H1 (cell line): ENCODE results near the gene CMSS1. TPM values are rescaled to one million over a fixed set of nuclear protein-coding genes. Genes with fewer than 3 reads are reported as not detected.

Experiments
- JUN ChIP-seq: IDR thresholded peaks from 2 replicates; pipeline ENCODE4 v1.6.1; 2011; ENCODE audit warnings: low read depth, mild to moderate bottlenecking, improper control_type of control experiment, low read length
- KDM1A ChIP-seq: fragments of 200-600, 300-600 bp; sonication (generic); IDR thresholded peaks from 2 replicates; pipeline ENCODE4 v1.7.1; 2016; ENCODE audit warnings: mild to moderate bottlenecking, low read length, borderline replicate concordance
- RBBP5 ChIP-seq: IDR thresholded peaks from 2 replicates; pipeline ENCODE4 v1.7.1; 2012; ENCODE audit warnings: low read depth, mild to moderate bottlenecking, inconsistent platforms, low read length, moderate library complexity, borderline replicate concordance
- polyA plus RNA-seq, 7 experiments: library from polyadenylated mRNA; depleted of rRNA in 3 of 7; stranded (reverse) in 5 of 7; unstranded in 2 of 7; fragments of >200 nt in 5 of 7; fragments of 200-250 nt in 2 of 7; gene quantifications; 1 replicate in 5 of 7; 2 replicates in 1 of 7; 4 replicates in 1 of 7; pipeline versions ENCODE4 v1.2.1 to v1.2.3, GENCODE V29; 2011 to 2013; ENCODE audit warnings: missing spikeins in 2 of 7, mixed read lengths in 2 of 7
- total RNA-seq: library from RNA; stranded (reverse); fragmentation: NEBNext Ultra II Directional; extraction: Animal tissue kit (Norgen Biotek cat#: 25700); gene quantifications from 2 replicates; pipeline ENCODE4 v1.2.1, GENCODE V29; 2021
- TF ChIP-seq, protein P1 (sequence below): IDR thresholded peaks from 2 replicates; pipeline ENCODE4 v1.6.1; 2012; ENCODE audit warnings: low read length, inconsistent platforms
- TF ChIP-seq, protein P2 (sequence below): fragments of 300-600 bp; sonication (generic); IDR thresholded peaks from 2 replicates; pipeline ENCODE4 v1.7.1; 2012; ENCODE audit warnings: low read length, moderate library complexity, mild to moderate bottlenecking, inconsistent platforms; ENCODE audit not compliant: insufficient replicate concordance

CMSS1 gene
- total and polyA plus RNA-seq, 2 of the 8 experiments (the other 6 are each of a cell fraction or from before 2014, with no cell fraction given): 15.2 to 75.1 TPM

DNA sequence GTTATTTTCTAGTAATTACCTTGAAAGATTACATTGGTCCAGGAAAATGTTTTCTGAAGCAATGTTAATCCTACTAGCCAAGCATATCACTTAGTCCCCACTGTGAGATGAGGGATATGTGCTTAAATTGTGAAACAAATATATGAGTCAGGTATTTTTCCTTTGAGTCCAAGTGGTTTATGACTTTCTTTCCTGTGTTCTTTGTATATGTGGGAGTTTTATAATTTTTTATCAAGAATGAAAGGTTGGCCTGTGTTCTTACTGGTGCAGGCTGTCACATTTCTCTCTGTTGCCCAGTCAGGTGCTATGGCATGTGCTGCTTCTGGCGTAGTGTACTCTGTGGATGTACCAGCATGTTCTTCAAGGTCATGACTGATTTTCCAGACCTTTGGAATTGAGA is 147.4 kb downstream of the CMSS1 start (continued):
- TF ChIP-seq, protein P1, sequence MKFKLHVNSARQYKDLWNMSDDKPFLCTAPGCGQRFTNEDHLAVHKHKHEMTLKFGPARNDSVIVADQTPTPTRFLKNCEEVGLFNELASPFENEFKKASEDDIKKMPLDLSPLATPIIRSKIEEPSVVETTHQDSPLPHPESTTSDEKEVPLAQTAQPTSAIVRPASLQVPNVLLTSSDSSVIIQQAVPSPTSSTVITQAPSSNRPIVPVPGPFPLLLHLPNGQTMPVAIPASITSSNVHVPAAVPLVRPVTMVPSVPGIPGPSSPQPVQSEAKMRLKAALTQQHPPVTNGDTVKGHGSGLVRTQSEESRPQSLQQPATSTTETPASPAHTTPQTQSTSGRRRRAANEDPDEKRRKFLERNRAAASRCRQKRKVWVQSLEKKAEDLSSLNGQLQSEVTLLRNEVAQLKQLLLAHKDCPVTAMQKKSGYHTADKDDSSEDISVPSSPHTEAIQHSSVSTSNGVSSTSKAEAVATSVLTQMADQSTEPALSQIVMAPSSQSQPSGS: no peak
- TF ChIP-seq RBBP5 (no peak), JUN (no peak), KDM1A (no peak)
- TF ChIP-seq, protein P2, sequence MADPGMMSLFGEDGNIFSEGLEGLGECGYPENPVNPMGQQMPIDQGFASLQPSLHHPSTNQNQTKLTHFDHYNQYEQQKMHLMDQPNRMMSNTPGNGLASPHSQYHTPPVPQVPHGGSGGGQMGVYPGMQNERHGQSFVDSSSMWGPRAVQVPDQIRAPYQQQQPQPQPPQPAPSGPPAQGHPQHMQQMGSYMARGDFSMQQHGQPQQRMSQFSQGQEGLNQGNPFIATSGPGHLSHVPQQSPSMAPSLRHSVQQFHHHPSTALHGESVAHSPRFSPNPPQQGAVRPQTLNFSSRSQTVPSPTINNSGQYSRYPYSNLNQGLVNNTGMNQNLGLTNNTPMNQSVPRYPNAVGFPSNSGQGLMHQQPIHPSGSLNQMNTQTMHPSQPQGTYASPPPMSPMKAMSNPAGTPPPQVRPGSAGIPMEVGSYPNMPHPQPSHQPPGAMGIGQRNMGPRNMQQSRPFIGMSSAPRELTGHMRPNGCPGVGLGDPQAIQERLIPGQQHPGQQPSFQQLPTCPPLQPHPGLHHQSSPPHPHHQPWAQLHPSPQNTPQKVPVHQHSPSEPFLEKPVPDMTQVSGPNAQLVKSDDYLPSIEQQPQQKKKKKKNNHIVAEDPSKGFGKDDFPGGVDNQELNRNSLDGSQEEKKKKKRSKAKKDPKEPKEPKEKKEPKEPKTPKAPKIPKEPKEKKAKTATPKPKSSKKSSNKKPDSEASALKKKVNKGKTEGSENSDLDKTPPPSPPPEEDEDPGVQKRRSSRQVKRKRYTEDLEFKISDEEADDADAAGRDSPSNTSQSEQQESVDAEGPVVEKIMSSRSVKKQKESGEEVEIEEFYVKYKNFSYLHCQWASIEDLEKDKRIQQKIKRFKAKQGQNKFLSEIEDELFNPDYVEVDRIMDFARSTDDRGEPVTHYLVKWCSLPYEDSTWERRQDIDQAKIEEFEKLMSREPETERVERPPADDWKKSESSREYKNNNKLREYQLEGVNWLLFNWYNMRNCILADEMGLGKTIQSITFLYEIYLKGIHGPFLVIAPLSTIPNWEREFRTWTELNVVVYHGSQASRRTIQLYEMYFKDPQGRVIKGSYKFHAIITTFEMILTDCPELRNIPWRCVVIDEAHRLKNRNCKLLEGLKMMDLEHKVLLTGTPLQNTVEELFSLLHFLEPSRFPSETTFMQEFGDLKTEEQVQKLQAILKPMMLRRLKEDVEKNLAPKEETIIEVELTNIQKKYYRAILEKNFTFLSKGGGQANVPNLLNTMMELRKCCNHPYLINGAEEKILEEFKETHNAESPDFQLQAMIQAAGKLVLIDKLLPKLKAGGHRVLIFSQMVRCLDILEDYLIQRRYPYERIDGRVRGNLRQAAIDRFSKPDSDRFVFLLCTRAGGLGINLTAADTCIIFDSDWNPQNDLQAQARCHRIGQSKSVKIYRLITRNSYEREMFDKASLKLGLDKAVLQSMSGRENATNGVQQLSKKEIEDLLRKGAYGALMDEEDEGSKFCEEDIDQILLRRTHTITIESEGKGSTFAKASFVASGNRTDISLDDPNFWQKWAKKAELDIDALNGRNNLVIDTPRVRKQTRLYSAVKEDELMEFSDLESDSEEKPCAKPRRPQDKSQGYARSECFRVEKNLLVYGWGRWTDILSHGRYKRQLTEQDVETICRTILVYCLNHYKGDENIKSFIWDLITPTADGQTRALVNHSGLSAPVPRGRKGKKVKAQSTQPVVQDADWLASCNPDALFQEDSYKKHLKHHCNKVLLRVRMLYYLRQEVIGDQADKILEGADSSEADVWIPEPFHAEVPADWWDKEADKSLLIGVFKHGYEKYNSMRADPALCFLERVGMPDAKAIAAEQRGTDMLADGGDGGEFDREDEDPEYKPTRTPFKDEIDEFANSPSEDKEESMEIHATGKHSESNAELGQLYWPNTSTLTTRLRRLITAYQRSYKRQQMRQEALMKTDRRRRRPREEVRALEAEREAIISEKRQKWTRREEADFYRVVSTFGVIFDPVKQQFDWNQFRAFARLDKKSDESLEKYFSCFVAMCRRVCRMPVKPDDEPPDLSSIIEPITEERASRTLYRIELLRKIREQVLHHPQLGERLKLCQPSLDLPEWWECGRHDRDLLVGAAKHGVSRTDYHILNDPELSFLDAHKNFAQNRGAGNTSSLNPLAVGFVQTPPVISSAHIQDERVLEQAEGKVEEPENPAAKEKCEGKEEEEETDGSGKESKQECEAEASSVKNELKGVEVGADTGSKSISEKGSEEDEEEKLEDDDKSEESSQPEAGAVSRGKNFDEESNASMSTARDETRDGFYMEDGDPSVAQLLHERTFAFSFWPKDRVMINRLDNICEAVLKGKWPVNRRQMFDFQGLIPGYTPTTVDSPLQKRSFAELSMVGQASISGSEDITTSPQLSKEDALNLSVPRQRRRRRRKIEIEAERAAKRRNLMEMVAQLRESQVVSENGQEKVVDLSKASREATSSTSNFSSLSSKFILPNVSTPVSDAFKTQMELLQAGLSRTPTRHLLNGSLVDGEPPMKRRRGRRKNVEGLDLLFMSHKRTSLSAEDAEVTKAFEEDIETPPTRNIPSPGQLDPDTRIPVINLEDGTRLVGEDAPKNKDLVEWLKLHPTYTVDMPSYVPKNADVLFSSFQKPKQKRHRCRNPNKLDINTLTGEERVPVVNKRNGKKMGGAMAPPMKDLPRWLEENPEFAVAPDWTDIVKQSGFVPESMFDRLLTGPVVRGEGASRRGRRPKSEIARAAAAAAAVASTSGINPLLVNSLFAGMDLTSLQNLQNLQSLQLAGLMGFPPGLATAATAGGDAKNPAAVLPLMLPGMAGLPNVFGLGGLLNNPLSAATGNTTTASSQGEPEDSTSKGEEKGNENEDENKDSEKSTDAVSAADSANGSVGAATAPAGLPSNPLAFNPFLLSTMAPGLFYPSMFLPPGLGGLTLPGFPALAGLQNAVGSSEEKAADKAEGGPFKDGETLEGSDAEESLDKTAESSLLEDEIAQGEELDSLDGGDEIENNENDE: no peak
